Measurements from ENCODE around the gene TTC9C. TPM values are rescaled to one million over a fixed set of nuclear protein-coding genes. Genes with fewer than 3 reads are reported as not detected.
A peak's percentile ranks its signal among the peaks of the same experiment; 100 is the strongest.
"Not testable (repeated sequence)": the region's sequence is repeated elsewhere in the genome, so short reads cannot be mapped to it uniquely, and the experiment has no call there.

TTC9C gene
- total and polyA plus RNA-seq, 4 donors: 22.6 to 55.5 (median 30.7) TPM

GRCh38 chr11:62753736-62754603 lies 25.7 kb downstream of the TTC9C start, which contains the start of gene ZBTB3:
Gene ZBTB3 (minus strand): TSS chr11:62754160. CDS start chr11:62753664, 496 bp downstream.
- Histone ChIP-seq H3K9me3 (ENCODE audit: control insufficient read depth in 4 of 4, insufficient read depth in 3 of 4, low read length in 3 of 4) (no peaks in the 10 kb centered on the region), H3K4me1 (ENCODE audit: control insufficient read depth in 5 of 5, insufficient read depth in 5 of 5, low read length in 5 of 5) (peaks cover 0 to 11% (median 0%) of the 10 kb centered on the region in 5 donors), H3K36me3 (ENCODE audit: control insufficient read depth in 4 of 4, insufficient read depth in 4 of 4, low read length in 4 of 4) (peaks cover 0 to 20% (median 11%) of the 10 kb centered on the region in 4 donors), H3K4me3 (peak within 1 kb of the TSS; percentile 71), H3K9ac (ENCODE audit: insufficient read depth in 1 of 2, low read length in 2 of 2) (peak within 1 kb of the TSS in 1 of 2 donors; percentile 91), H3K27ac (ENCODE audit: low read depth in 1 of 2, low read length in 1 of 2) (peak within 1 kb of the TSS; percentile 92 to 96), H3K27me3 (ENCODE audit: control insufficient read depth in 3 of 3, insufficient read depth in 3 of 3, low read length in 2 of 3) (no peaks in the 10 kb centered on the region)
- no peak for TF ChIP-seq CTCF (IDR thresholded peaks at IDR 0.05; ENCODE audit: control extremely low read depth, extremely low read depth)
- ATAC-seq (ENCODE audit: insufficient read depth, low FRiP score): peak; percentile 98
- WGBS, 2 donors: 1% methylated on average over 47 of the region's 47 CpGs
- DNase-seq: peak; percentile 98 to 100 (median 99)

GRCh38 chr11:62755086-62755615 lies 26.9 kb downstream of the TTC9C start:
- Histone ChIP-seq H3K4me3 (no peak overlapping the region), H3K9me3 (ENCODE audit: control insufficient read depth in 4 of 4, insufficient read depth in 3 of 4, low read length in 3 of 4) (no peaks in the 10 kb centered on the region), H3K36me3 (ENCODE audit: control insufficient read depth in 4 of 4, insufficient read depth in 4 of 4, low read length in 4 of 4) (peaks cover 0 to 16% (median 10%) of the 10 kb centered on the region in 4 donors), H3K27ac (ENCODE audit: low read depth in 1 of 2, low read length in 1 of 2) (no peak overlapping the region), H3K9ac (ENCODE audit: insufficient read depth in 1 of 2, low read length in 2 of 2) (no peak overlapping the region), H3K4me1 (ENCODE audit: control insufficient read depth in 5 of 5, insufficient read depth in 5 of 5, low read length in 5 of 5) (peaks cover 0 to 11% (median 0%) of the 10 kb centered on the region in 5 donors), H3K27me3 (ENCODE audit: control insufficient read depth in 3 of 3, insufficient read depth in 3 of 3, low read length in 2 of 3) (no peaks in the 10 kb centered on the region)
- 86 to 90% methylated on average over 10 of the region's 10 CpGs for WGBS, 2 donors
- TF ChIP-seq CTCF (IDR thresholded peaks at IDR 0.05; ENCODE audit: control extremely low read depth, extremely low read depth): no peak
- ATAC-seq (ENCODE audit: insufficient read depth, low FRiP score): no peak
- DNase-seq: no peak

- no peak for TF ChIP-seq CTCF (IDR thresholded peaks at IDR 0.05; ENCODE audit: control extremely low read depth, extremely low read depth)
- H3K9ac ChIP-seq (ENCODE audit: insufficient read depth in 1 of 2, low read length in 2 of 2): no peak overlapping the region
- DNase-seq (no peak), ATAC-seq (ENCODE audit: insufficient read depth, low FRiP score) (no peak)
- peaks cover 0 to 5% (median 2%) of the 10 kb centered on the region in 4 donors for H3K36me3 ChIP-seq (ENCODE audit: control insufficient read depth in 4 of 4, insufficient read depth in 4 of 4, low read length in 4 of 4)
- no peak overlapping the region for H3K4me3 ChIP-seq
- H3K9me3 ChIP-seq (ENCODE audit: control insufficient read depth in 4 of 4, insufficient read depth in 3 of 4, low read length in 3 of 4): no peaks in the 10 kb centered on the region
- peaks cover 0 to 19% (median 7%) of the 10 kb centered on the region in 5 donors for H3K4me1 ChIP-seq (ENCODE audit: control insufficient read depth in 5 of 5, insufficient read depth in 5 of 5, low read length in 5 of 5)
- H3K27me3 ChIP-seq (ENCODE audit: control insufficient read depth in 3 of 3, insufficient read depth in 3 of 3, low read length in 2 of 3): no peaks in the 10 kb centered on the region
- WGBS, 2 donors: 65 to 73% methylated on average over 9 of the region's 9 CpGs
- H3K27ac ChIP-seq (ENCODE audit: low read depth in 1 of 2, low read length in 1 of 2): no peak overlapping the region
Measured at GRCh38 chr11:62757846-62758788, 29.8 kb downstream of the TTC9C start.

GRCh38 chr11:62760867-62761227 lies 32.6 kb downstream of the TTC9C start:
- 33 to 39% methylated on average over 9 of the region's 9 CpGs for WGBS, 2 donors
- peaks cover 0 to 11% (median 5%) of the 10 kb centered on the region in 5 donors for H3K4me1 ChIP-seq (ENCODE audit: control insufficient read depth in 5 of 5, insufficient read depth in 5 of 5, low read length in 5 of 5)

More at GRCh38 chr11:62760867-62761227, 32.6 kb downstream of the TTC9C start:
- H3K9me3 ChIP-seq (ENCODE audit: control insufficient read depth in 4 of 4, insufficient read depth in 3 of 4, low read length in 3 of 4); H3K4me3 ChIP-seq; DNase-seq; H3K9ac ChIP-seq (ENCODE audit: insufficient read depth in 1 of 2, low read length in 2 of 2); H3K27me3 ChIP-seq (ENCODE audit: control insufficient read depth in 3 of 3, insufficient read depth in 3 of 3, low read length in 2 of 3); ATAC-seq (ENCODE audit: insufficient read depth, low FRiP score): not testable (repeated sequence)
- H3K27ac ChIP-seq (ENCODE audit: low read depth in 1 of 2, low read length in 1 of 2): peak overlapping the region in 1 of 2 donors; percentile 49
- peaks cover 0 to 11% (median 8%) of the 10 kb centered on the region in 4 donors for H3K36me3 ChIP-seq (ENCODE audit: control insufficient read depth in 4 of 4, insufficient read depth in 4 of 4, low read length in 4 of 4)

All from lung (tissue), 12 donors.